Neural progenitor cell (in vitro differentiated cells): ENCODE results near the gene SCRG1. TPM values are rescaled to one million over a fixed set of nuclear protein-coding genes. Genes with fewer than 3 reads are reported as not detected.

Experiments used
- DNase-seq: peaks from one replicate; pipeline ENCODE4 v3.0.0-alpha.2; 2016; ENCODE audit warnings: low spot score
- H2AFZ ChIP-seq: fragments of 200-600 bp; sonication (generic); replicated peaks from 2 replicates; pipeline ENCODE4 v1.6.1; 2016; ENCODE audit warnings: antibody characterized with exemption
- H3F3A ChIP-seq: fragments of 200-600 bp; sonication (generic); 2 replicates; pipeline ENCODE4 v1.6.1; 2016; ENCODE audit warnings: antibody characterized with exemption, low read depth
- H3K27ac ChIP-seq: fragments of 200-600 bp; sonication (generic); 2 replicates; pipeline ENCODE4 v1.5.1; 2016; ENCODE audit warnings: mild to moderate bottlenecking
- H3K27me3 ChIP-seq: fragments of 200-600 bp; sonication (generic); 2 replicates; pipeline ENCODE4 v1.6.1; 2016; ENCODE audit warnings: mild to moderate bottlenecking, moderate library complexity
- H3K36me3 ChIP-seq: fragments of 200-600 bp; sonication (generic); 2 replicates; pipeline ENCODE4 v1.5.1; 2016
- H3K4me1 ChIP-seq: fragments of 200-600 bp; sonication (generic); 2 replicates; pipeline ENCODE4 v1.6.1; 2016; ENCODE audit warnings: mixed run types
- H3K4me2 ChIP-seq: fragments of 200-600 bp; sonication (generic); 2 replicates; pipeline ENCODE4 v1.6.1; 2016
- H3K4me3 ChIP-seq: fragments of 200-600 bp; sonication (generic); 2 replicates; pipeline ENCODE4 v1.5.1; 2016
- H3K79me2 ChIP-seq: fragments of 200-600 bp; sonication (generic); 2 replicates; pipeline ENCODE4 v1.6.1; 2016; ENCODE audit warnings: low read depth
- H3K9ac ChIP-seq: fragments of 200-600 bp; sonication (generic); 2 replicates; pipeline ENCODE4 v1.6.1; 2016
- H3K9me3 ChIP-seq: fragments of 200-600 bp; sonication (generic); 2 replicates; pipeline ENCODE4 v1.5.1; 2016; ENCODE audit warnings: low read depth
- H4K20me1 ChIP-seq: fragments of 200-600 bp; sonication (generic); 2 replicates; pipeline ENCODE4 v1.6.1; 2016; ENCODE audit warnings: low read depth
- H3K27ac Mint-ChIP-seq: 3 replicates; pipeline ENCODE4 v1.8.0; 2021; ENCODE audit warnings: mixed read lengths
- H3K27me3 Mint-ChIP-seq: 2 replicates; pipeline ENCODE4 v1.8.0; 2022; ENCODE audit warnings: low read depth, mild to moderate bottlenecking, inconsistent platforms, moderate library complexity, mixed read lengths; ENCODE audit not compliant: insufficient read depth
- H3K36me3 Mint-ChIP-seq: 3 replicates; pipeline ENCODE4 v1.8.0; 2021; ENCODE audit warnings: mixed read lengths
- H3K4me1 Mint-ChIP-seq: 3 replicates; pipeline ENCODE4 v1.8.0; 2021; ENCODE audit warnings: mixed read lengths
- H3K4me3 Mint-ChIP-seq: 3 replicates; pipeline ENCODE4 v1.8.0; 2021; ENCODE audit warnings: mild to moderate bottlenecking, moderate library complexity, mixed read lengths
- H3K9me3 Mint-ChIP-seq: 3 replicates; pipeline ENCODE4 v1.8.0; 2020; ENCODE audit warnings: mixed read lengths
- EZH2 ChIP-seq: fragments of 200-600 bp; sonication (generic); IDR thresholded peaks from 2 replicates; pipeline ENCODE4 v1.6.1; 2017; ENCODE audit warnings: antibody characterized with exemption, mild to moderate bottlenecking, moderate library complexity
- EZH2phosphoT487 ChIP-seq: fragments of 200-600 bp; sonication (generic); IDR thresholded peaks from 2 replicates; pipeline ENCODE4 v1.6.1; 2017; ENCODE audit warnings: antibody characterized with exemption
- total RNA-seq: library from RNA; depleted of rRNA; stranded (reverse); fragments of >200 nt; gene quantifications from 2 replicates; pipeline ENCODE4 v1.2.3, GENCODE V29; 2015; ENCODE audit warnings: low replicate concordance
- TF ChIP-seq, protein P1 (sequence below): fragments of 200-600 bp; sonication (generic); IDR thresholded peaks from 2 replicates; pipeline ENCODE4 v1.5.1; 2017; ENCODE audit warnings: antibody characterized with exemption, mild to moderate bottlenecking

Gene SCRG1
- total RNA-seq, 1 donor from 2014 or later: 0.37 TPM

DNA sequence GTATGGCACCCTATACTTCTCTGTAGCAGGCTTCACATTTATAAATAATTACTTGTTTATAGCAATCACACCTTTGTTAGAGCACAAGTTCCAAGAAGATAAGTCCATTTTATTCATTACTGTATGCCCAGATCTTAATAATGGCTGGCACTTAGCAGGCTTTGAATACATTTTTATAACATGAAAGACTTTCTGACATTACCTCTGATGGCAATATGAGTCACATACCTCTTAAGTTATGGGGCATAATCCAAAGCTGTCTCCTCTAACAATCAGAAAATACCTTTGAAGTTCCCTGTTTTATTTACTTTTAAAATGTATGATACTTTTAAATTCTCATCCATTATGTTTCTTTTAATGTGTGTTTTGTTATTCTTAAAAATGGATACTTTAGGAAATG lies 12.2 kb downstream of the SCRG1 start:
- no peaks in the 10 kb centered on the region for H4K20me1 ChIP-seq
- H3K9ac ChIP-seq: no peak overlapping the region
- H3K27ac ChIP-seq: no peak overlapping the region
- Mint-ChIP-seq H3K4me1 (no peaks in the 10 kb centered on the region), H3K27me3 (no peaks in the 10 kb centered on the region), H3K36me3 (peaks cover 2% of the 10 kb centered on the region), H3K4me3 (no peak overlapping the region), H3K27ac (no peak overlapping the region), H3K9me3 (no peaks in the 10 kb centered on the region)
- no peak overlapping the region for H2AFZ ChIP-seq
- no peak overlapping the region for H3K4me3 ChIP-seq
- H3K79me2 ChIP-seq: no peaks in the 10 kb centered on the region
- no peaks in the 10 kb centered on the region for H3K27me3 ChIP-seq
- H3K4me1 ChIP-seq: peaks cover 1% of the 10 kb centered on the region
- H3K36me3 ChIP-seq: no peaks in the 10 kb centered on the region
- H3K4me2 ChIP-seq: no peak overlapping the region
- no peaks in the 10 kb centered on the region for H3F3A ChIP-seq
- TF ChIP-seq EZH2: no peak
- no peak for TF ChIP-seq EZH2phosphoT487
- TF ChIP-seq, protein P1, sequence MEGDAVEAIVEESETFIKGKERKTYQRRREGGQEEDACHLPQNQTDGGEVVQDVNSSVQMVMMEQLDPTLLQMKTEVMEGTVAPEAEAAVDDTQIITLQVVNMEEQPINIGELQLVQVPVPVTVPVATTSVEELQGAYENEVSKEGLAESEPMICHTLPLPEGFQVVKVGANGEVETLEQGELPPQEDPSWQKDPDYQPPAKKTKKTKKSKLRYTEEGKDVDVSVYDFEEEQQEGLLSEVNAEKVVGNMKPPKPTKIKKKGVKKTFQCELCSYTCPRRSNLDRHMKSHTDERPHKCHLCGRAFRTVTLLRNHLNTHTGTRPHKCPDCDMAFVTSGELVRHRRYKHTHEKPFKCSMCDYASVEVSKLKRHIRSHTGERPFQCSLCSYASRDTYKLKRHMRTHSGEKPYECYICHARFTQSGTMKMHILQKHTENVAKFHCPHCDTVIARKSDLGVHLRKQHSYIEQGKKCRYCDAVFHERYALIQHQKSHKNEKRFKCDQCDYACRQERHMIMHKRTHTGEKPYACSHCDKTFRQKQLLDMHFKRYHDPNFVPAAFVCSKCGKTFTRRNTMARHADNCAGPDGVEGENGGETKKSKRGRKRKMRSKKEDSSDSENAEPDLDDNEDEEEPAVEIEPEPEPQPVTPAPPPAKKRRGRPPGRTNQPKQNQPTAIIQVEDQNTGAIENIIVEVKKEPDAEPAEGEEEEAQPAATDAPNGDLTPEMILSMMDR: no peak
- H3K9me3 ChIP-seq: no peaks in the 10 kb centered on the region
- no peak for DNase-seq

DNA sequence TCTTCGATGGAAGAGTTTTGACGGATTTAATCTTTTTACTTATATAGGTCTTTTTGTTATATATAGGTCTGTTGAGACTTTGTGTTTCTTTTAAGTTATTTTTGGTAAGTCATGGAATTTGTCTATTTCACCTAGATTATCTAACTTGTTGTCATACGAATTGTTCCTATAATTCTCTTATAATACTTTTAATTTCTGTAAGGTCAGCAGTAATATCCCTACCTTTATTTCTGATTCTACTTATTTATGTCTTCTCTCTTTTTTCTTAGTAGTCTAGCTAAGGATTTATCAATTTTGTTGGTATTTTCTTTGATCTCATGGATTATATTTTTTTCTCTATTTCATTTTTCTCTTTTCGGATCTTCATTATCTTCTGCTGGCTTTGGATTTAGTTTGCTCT lies 16.6 kb downstream of the SCRG1 start:
- H3K9me3 ChIP-seq: no peaks in the 10 kb centered on the region
- H3K27ac ChIP-seq: no peak overlapping the region
- no peaks in the 10 kb centered on the region for H3K9me3 Mint-ChIP-seq
- DNase-seq: no peak
- peaks cover 14% of the 10 kb centered on the region for H4K20me1 ChIP-seq
- H3K27me3 ChIP-seq: no peaks in the 10 kb centered on the region
- no peak overlapping the region for H3K27ac Mint-ChIP-seq
- H3K36me3 ChIP-seq: no peaks in the 10 kb centered on the region
- TF ChIP-seq EZH2 (no peak), EZH2phosphoT487 (no peak)
- TF ChIP-seq, protein P1: no peak
- no peak overlapping the region for H3K9ac ChIP-seq
- no peak overlapping the region for H3K4me3 ChIP-seq
- H3K36me3 Mint-ChIP-seq: peaks cover 11% of the 10 kb centered on the region
- H3K4me1 ChIP-seq: peaks cover 17% of the 10 kb centered on the region
- H3K27me3 Mint-ChIP-seq: no peaks in the 10 kb centered on the region
- H3K79me2 ChIP-seq: no peaks in the 10 kb centered on the region
- H3K4me3 Mint-ChIP-seq: no peak overlapping the region
- peaks cover 5% of the 10 kb centered on the region for H3K4me1 Mint-ChIP-seq
- H2AFZ ChIP-seq: no peak overlapping the region
- H3F3A ChIP-seq: peaks cover 9% of the 10 kb centered on the region
- H3K4me2 ChIP-seq: no peak overlapping the region

DNA sequence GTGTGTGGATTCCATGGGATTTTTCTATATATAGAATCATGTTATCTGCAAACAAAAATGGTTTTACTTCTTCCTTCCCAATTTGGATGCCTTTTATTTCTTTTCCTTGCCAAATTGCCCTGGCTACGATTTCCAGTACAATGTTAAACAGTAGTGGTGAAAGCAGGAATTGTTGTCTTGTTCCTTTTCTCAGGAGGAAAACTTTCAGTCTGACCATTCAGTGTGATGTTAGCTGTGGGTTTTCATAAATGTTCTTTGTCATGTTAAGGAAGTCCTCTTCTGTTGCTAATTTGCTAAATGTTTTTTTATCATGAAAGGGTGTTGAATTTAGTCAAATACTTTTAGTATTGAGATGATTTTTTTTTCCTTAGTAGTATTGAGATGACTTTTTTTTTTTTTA lies 17.3 kb downstream of the SCRG1 start:
- Histone ChIP-seq H3K4me1 (peaks cover 17% of the 10 kb centered on the region), H3K9ac (no peak overlapping the region), H3K27me3 (no peaks in the 10 kb centered on the region), H4K20me1 (peaks cover 14% of the 10 kb centered on the region), H3K4me3 (no peak overlapping the region), H3K4me2 (no peak overlapping the region), H3F3A (peaks cover 9% of the 10 kb centered on the region), H3K27ac (no peak overlapping the region), H3K79me2 (no peaks in the 10 kb centered on the region), H3K9me3 (no peaks in the 10 kb centered on the region), H3K36me3 (peaks cover 3% of the 10 kb centered on the region), H2AFZ (no peak overlapping the region)
- Mint-ChIP-seq H3K27me3 (no peaks in the 10 kb centered on the region), H3K36me3 (peaks cover 11% of the 10 kb centered on the region), H3K9me3 (no peaks in the 10 kb centered on the region), H3K4me3 (no peak overlapping the region), H3K4me1 (peaks cover 5% of the 10 kb centered on the region), H3K27ac (no peak overlapping the region)
- no peak for DNase-seq
- TF ChIP-seq, protein P1: no peak
- TF ChIP-seq EZH2 (no peak), EZH2phosphoT487 (no peak)
